ENCODE data around the gene MICU2.

GRCh38 chr13:21537105-21537504, 66.9 kb downstream of the MICU2 start:
- no peak for TF ChIP-seq CTCF (IDR thresholded peaks at IDR 0.05; ENCODE audit: poor library complexity, severe bottlenecking)
- no peak for TF ChIP-seq SMC3 (conservative IDR thresholded peaks at IDR 0.05; ENCODE audit: poor library complexity)
- no peak for TF ChIP-seq TAF1 (IDR thresholded peaks at IDR 0.05; ENCODE audit: low read depth)
- no peak for TF ChIP-seq POLR2AphosphoS5 (IDR thresholded peaks at IDR 0.05)
- no peak for TF ChIP-seq EP300 (conservative IDR thresholded peaks at IDR 0.05; ENCODE audit: poor library complexity, severe bottlenecking)
- TF ChIP-seq EZH2 (IDR thresholded peaks at IDR 0.05; ENCODE audit: borderline replicate concordance, insufficient read depth, low read length, poor library complexity, severe bottlenecking): no peak
- TF ChIP-seq MXI1 (conservative IDR thresholded peaks at IDR 0.05; ENCODE audit: poor library complexity, severe bottlenecking): no peak

All from neural cell (in vitro differentiated cells).